Stimulated activated CD8-positive, alpha-beta memory T cell treated with anti-CD3 and anti-CD28 coated beads, Interleukin-2, amount 100 ng/mL, for 48 hours (primary cell): ENCODE results near the gene PTK6.

Experiments
- DNase-seq, 2 donors: peaks; one replicate each; pipeline ENCODE4 v3.0.0-alpha.2; 2020; ENCODE audit warnings: low read depth in 2 of 2

Gene PTK6

DNA sequence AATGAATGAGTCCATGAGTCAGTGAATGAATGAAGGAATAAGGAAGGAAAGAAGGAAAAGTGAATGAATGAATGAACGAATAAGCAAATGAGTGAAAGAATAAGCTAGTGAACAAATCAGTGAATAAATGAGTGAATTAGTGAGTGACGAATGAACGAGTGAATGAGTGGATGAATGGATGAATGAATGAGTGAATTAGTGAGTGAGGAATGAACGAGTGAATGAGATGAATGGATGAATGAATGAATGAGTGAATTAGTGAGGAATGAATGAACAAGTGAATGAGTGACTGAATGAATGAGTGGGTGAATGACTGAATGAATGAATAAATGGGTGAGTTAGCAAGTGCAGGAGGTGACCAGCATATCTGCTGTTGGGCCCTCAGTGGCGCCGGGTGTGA is 6.6 kb upstream of the PTK6 start:
- DNase-seq = no peak

GRCh38 chr20:63543131-63543530 is 6.0 kb upstream of the PTK6 start:
- DNase-seq = no peak

DNA sequence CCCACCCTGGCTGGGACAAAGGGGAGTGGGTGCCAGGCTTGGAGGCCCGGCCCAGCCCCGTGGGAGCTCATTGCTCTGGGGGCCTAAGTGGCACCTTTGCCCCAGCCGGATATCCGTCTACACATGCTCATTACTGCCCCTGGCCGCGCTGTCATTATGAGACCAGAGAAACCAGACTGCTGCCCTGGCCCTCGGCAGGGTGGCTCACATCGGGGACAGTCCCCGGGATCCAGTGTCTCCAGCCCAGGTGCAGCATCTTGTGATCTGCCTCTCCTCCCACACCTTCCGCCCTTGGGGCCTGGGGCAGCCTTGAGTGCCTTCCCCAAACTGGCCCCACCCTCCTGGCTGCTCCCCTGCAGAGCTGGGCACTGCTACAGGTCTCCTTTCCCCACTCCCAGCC is 5.5 kb upstream of the PTK6 start:
- no peak for DNase-seq

DNA sequence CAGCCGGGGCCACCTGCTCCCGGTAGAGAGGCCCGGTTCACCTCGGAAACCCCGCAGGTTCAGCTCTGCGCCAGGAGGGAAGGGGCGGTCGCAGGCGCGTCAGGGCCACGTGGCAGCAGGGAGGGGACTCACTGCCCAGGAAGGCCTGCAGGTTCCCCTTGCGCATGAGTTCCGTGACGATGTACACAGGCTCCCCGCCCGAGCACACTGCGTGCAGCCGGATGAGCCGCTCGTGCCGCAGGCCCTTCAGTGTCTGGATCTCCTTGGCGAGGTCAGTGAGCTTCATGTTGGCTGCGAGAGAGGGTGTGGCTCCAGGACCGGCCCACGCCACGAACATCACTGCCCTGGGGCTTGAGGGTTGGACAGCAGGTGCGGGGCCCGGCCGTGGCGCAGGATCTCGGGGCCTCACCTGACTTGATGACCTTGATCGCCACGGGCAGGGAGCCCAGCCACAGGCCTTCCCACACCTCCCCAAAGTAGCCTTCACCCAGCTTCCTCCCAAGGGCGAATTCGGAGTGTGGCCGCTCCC is 4.9 kb upstream of the PTK6 start:
- DNase-seq = no peak

- no peak for DNase-seq
Observed at GRCh38 chr20:63541371-63541770, 4.2 kb upstream of the PTK6 start.

DNA sequence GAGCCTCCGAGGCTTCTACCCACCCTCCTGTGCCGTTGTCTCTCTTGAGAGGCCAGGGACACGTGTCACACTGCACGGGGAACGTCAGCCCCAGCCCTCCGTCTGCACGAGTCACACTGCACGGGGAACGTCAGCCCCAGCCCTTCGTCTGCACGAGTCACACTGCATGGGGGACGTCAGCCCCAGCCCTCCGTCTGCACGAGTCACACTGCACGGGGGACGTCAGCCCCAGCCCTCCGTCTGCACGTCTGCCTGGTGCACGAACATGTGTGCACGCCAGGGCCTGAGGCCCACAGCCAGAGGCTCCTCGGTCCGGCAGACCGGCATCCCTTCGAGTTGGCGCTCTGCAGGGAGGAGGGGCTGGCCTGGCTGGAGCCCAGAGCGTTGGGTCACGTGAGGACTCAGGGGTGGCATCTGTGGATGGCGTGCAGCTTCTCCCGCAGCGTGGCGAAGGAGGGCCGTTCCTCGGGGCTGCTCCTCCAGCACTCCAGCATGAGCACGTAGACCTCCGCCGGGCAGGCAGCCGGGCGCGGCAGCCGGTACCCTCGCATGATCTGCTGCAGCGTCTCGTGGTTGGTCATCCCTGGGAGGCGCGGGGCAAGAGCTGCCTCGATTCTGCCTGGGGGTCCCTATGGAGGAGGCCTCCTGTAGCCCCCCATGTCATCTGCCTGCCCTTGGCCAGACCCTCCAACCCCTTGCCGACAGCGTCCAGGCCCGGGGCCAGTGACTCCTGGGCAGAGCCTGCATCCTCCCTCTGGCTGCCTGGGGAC is 3.4 kb upstream of the PTK6 start:
- DNase-seq = no peak

DNA sequence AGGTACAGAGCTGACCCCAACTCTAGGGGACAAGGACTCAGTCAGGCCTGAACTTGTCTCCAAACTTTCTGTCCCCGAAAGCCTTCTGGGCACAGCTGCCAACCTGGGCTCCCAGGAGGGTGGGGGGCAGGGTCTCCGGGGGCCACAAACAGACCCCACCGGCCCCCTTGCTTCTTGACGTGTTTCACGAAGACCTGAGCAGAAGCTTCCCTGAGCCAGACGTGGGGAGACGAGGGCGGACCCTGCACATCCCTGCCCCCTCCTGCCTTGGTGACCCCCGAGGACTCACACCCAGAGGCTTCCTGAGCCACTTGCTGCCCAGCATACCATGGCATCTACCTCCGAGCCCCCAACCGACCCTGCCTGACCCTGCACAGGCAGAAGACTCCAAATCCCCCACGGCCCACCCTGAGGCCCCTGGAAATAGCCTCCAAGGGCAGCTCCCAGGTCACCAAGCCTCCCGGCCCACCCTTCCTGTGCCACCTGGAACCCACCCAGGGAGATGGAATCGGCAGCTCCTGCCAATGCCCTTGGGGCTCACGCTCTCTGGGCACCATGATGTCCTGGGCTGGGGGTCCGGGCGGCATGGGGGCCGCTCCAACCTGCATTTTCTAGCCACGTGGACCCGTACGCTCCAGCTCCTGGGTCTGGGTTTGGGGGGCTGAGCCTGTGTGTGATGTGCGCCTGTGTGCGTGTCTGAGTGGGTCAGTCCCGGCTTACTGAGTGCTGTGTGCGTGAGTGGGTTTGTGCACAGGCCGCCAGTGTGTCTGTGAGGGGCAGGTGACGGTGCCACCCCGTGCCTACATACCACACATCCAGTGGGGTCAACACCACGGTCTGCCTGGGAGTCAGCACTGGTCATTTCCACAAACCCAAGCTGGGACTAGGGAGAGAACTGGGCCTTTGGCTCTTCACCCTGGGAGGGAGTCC is 2.5 kb upstream of the PTK6 start:
- DNase-seq = no peak

GRCh38 chr20:63539092-63539430 is 1.9 kb upstream of the PTK6 start:
- DNase-seq = no peak

GRCh38 chr20:63538204-63539091 is 1.3 kb upstream of the PTK6 start:
- no peak for DNase-seq

- DNase-seq = peak; percentile 92 to 93
Observed at GRCh38 chr20:63537525-63538203, 488 bp upstream of the PTK6 start.

GRCh38 chr20:63536241-63536977 is 767 bp downstream of the PTK6 start:
- no peak for DNase-seq

GRCh38 chr20:63534831-63535651 is 2.1 kb downstream of the PTK6 start:
- DNase-seq = no peak

GRCh38 chr20:63534427-63534830 is 2.7 kb downstream of the PTK6 start:
- no peak for DNase-seq

DNA sequence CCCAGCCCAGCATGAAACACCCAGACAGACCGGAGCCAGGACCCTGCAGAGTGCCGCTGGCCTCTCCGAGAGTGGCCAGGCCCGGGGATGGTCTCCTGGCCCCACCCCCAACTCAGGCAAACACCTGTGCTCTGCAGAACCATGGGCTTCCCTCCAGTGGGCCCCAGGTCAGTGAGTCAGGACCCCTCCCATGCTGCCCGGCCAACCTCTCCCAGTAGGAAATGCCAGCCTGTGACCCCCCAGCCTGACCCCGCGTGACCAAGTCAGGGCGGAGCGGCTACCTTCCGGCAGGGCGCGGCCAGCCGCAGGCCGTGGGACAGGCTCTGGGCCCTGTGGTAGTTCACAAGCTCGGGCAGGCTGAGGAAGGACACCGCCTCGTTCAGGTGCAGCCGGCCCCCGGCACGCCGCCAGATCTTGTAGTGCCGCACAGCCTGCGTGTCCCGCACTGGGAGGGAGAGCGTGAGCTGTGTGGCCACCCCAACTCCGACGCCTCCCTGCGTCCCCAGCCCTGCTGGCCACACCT is 3.2 kb downstream of the PTK6 start:
- DNase-seq = no peak

DNA sequence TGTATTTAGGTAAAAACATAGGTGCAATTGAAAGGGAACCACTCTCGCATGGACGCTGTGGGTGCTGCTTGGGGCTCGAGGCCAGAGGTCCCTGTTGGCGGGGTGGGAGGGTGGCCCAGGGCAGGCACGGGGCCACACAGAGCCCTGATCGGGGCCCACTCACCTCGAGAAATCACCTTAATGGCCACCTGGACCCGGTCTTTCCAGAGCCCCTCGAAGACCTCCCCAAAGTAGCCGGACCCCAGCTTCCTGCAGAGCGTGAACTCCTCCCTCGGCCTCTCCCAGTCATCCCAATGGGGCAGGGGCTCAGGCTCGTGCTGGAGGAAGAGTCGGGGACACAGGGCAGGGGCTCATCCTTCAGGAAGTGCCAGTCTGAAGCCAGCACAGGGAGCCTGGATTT is 3.8 kb downstream of the PTK6 start:
- no peak for DNase-seq

- DNase-seq = no peak
Observed at GRCh38 chr20:63532449-63532971, 4.7 kb downstream of the PTK6 start.

GRCh38 chr20:63531686-63532448 is 5.3 kb downstream of the PTK6 start:
- no peak for DNase-seq

DNA sequence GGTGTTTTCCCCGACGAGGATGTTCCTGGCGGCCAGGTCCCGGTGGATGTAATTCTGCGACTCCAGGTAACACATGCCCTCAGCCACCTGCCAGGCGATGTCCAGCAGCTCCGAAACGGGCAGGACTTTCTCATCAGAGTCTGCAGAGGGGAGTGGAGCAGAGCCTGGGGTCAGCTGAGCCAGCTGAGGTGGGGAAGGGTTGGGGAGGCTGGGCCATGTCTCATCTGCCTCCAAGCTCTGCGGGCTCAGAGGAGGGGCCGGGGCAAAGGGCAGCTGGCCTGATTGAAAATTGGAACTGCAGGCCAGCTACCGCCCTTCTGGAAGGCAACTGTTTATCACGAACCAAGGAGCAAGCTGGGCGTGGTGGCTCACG is 6.4 kb downstream of the PTK6 start:
- no peak for DNase-seq
